DMS53 treated with DMSO at 0.1 percent for 48 hours (cell line): ENCODE measurements around the gene PLLP.
"Not testable (repeated sequence)": the region's sequence is repeated elsewhere in the genome, so short reads cannot be mapped to it uniquely, and the experiment has no call there.

Source experiments
- DNase-seq: peaks from one replicate; lab custom pipeline; 2025; ENCODE audit not compliant: unreplicated experiment; lab: John Stamatoyannopoulos, UW

The PLLP gene

DNA sequence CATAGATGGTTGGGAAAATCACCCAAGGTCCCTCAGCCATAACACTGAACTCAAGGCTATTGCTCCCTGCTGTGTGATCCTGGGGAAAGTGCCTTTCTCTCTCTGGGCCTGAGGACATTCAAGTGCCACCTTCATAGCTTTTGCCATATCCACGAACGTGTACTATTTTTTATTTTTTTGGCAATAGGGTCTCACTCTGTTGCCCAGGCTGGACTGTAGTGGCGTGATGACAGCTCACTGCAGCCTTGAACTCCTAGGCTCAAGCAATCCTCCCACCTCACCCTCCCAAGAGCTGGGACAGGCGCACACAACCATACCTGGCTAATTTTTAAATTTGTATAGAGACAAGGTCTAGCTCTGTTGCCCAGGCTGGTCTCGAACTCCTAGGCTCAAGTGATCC is 10.6 kb downstream of the PLLP start:
- DNase-seq, result no peak

DNA sequence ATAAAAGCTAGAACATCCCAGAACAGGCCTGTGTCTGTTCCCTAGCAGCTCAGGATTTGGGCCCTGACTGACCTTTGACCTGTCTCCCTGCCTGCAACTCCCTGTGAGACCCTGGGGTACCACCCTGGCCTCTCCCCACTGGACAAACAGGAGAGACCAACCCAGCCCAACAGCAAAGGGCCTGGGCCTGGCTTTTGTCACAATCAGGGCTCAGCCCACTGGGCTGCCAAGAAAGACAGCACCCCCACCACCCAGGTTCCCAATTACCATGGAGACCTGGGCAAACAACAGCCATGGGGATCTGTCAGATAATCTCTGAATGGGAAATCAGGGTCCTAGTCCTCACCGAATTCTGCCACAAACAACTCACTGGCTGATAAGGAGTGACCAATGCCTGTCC is 11.1 kb downstream of the PLLP start:
- no peak for DNase-seq

DNA sequence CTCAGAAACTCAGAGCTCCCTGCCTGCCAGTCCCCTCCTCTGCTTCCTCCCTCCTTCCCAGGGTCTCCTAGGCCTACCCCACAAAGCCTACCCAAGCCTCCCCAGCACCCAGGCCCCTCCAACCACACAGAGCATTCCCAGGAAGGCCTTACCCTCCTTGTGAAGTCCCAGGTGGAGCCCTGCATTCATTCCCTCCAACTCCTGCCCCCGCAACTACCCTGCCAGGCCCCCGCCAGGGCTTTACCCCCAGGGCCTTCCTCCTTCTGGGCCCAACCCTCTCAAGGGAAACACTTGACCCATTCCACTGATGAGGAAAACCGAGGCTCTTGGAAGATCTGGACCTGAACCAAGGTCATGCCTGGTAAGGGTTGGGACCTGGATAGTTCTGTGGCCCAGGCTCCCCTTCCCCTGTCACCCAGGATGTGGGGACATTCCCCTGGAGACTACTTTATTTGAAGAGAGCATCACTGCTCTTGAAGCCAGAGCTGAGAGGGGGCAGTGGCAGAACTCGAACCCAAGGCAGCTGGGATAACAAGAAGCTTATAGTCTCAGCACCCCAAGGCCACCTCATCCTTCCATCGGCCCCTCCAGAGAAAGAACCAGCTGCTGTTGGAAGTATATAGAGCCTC is 12.5 kb downstream of the PLLP start:
- no peak for DNase-seq

DNA sequence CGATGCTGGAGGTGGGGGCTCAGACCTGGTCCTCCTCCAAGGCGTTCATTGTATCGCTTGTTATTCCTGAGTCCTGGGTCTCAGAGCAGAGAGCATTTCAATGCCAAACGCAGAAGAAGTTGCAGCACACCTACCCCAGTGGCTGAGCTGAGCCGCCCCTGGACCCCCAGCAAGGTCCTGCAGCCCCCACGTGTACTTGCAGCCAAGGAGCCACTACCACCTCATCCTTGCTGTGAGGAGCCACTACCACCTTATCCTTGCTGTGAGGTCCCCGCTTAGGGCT is 13.5 kb downstream of the PLLP start:
- no peak for DNase-seq

DNA sequence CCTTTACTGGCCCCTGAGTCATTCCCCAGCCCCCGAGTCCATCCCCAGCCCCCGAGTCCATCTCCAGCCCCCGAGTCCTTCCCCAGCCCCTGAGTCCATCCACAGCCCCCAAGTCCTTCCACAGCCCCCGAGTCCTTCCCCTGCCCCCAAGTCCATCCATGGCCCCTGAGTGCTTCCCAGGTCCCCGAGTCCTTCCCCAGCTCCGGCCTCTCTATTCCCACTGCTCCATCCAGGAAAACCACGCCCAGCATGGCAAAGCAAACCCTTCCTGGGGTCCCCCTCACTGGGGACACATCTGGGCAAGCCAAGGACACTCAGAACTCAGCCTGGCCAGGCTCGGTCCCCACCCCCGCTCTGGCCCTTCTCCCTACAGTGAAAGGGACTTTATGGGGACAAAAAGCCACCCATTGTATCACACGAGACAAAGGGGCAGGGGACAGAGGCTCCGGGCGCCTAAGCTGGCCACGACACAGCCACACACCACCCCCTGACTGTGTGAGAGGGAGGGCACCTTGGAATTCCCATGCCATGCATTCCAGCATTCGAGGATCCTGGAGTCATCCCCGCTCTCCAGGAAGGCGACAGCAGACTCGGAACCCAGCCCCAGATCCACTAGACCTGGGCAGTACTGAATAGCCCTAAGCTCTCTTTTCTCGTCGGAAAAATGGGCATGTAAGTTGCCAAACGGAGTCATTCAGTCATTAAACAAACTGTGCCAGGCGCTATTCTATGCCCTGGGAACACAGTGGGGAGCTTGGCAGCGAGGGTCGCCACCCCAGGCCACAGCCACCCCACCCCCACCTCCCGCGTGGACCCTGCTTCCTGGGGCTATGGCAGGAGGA is 14.0 kb downstream of the PLLP start:
- DNase-seq, result no peak

DNA sequence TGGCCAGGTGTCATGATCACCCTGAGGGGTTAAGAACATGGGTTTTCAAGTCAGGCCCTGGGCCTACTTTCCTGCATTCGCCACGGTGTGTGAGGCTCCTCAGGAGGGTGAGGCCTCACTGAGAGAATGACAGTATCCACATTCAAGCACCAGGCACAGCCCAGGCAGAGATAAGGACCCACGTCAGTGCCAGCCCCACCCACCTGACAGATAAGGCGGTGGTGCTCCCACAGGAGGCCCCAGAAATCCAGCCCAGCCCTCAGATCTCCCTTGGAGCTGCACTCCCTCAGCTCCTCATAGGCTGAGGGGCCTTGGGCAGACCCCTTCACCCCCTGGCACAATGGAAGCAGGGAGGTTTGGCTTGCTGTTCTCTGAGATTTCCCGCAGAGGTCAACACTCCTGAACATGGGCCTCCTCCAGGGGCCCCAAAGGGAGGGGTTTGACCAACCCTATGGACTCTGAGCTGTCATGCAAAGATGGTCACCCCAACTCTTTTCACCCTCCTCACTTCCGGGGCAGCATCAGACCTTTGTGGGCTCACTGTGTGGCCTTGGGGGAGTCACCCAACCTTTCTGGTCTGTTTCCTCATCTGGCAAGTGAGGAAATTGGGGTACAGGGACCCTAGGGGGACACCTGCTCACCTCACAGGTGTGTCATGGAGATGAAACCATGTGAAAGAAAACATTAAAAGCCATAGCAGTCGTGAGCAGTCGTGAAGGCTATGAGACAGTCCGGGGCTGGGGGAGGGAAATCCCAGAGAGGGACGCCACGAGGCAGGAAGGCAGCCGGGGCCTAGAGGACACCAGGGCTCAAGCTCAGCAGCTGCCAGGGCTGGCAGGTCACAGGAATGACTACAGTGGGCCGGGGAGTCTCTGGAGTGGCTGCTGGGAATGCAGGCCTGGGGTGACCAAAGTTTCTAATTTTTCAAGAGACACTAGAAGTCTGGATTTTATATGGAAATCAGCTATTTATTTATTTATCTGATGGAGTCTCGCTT is 15.4 kb downstream of the PLLP start:
- no peak for DNase-seq

DNA sequence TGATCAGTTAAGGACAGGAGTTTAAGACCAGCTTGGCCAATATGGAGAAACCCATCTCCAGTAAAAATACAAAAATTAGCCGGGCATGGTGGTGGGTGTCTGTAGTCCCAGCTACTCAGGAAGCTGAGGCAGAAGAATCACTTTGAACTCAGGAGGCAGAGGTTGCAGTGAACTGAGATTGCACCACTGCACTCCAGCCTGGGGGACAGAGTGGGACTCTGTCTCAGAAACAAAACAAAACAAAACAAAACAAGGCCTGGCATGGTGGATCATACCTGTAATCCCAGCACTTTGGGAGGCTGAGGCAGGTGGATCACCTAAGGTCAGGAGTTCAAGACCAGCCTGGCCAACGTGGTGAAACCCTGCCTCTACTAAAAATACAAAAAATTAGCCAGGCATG is 17.1 kb downstream of the PLLP start:
- DNase-seq, result not testable (repeated sequence)

DNA sequence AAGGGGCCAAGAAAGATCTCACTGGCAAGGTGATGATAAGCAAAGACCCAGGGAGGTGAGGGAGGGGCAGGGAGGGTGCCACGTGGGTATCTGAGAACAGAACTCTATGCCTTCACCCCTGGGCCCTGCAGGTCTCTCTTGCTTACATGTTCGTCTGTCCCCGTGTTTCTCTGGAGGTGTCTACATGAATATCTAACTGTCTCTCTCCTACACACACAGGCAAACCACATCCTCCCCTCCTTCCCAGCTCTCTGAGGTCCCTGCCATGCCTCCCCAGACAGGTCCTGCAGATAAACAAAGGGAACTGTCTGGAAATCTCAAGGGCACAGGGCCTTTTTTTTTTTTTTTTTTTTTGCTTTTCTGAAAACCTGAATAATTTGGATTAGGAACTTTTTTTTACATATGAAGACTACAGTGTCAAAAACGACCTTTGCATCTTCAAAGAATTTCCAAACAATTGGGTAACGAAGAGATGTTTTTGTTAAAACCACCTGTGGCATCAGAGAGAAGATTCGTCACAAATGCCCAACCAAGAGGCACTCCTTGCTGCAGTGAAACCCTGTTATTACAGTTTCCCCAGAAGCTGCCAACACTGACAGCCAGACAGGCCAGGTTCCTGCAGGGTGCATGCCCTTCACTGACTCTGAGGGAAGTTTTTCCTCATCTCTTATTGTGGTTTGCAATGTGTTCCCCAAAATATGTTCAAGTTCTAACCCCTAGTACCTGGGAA is 17.8 kb downstream of the PLLP start:
- no peak for DNase-seq

DNA sequence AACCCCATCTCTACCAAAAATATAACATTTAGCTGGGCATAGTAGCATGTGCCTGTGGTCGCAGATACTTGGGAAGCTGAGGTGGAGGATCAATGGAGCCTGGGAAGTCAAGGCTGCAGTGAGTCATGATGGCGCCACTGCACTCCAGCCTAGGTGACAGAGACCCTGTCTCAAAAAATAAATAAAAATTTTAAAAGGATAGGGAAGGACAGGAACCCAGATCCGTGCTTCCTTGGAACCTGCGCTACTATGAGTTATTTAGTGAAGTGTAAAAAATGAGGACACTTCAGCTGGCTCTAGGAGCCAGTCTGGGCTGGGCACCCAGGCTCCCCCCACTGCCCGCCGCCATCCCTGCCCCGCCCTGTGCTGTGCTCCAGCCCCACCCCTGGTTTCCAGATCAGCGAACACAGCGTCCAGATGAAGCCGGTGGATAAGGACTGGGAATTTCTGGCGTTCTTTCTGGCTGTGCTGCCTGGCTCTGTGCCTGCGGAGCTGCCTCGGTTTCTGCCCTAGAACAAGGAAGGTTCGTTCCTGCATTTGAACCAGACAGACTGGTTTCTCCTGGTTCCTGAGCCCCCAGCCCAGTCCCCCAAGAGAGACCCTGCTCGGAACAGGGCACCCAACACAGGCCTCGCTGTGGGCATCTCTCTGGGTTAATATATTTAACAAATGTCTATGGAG is 18.5 kb downstream of the PLLP start:
- DNase-seq, result no peak

DNA sequence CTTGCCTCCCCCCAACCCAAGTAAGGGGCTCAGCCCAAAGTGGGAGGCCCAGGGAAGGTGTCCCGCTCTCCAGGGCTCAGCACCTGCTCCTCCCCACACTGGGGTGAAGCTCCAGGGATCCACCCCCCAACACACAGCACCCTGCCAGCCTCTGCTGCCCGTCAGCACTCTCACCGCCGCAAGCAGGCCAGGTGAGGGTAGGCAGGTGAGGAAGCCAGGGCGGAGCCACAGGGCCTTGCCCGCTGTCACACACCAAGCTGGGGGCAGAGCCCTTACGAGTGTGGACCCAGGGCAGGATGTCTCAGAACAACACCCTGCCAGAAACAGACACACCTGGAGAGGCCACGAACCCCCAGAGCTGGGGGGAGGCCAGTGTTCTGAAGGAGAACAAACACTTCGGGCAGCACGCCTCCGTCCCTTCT is 19.5 kb downstream of the PLLP start:
- no peak for DNase-seq

DNA sequence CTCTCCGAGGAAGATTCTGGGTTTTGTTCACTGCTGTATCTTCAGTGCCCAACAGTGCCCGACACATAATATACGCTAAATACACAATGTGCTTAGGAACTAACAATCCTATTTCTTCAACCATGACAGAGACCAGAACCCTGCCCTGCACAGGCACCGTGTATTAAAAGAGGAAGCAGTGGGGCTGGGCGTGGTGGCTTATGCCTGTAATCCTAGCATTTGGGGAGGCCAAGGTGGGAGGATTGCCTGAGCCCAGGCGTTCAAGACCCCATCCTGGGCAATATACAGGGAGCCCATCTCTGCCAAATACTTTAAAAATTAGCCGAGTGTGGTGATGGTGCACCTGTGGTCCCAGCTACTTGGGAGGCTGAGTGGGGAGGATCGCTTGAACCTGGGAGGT is 20.1 kb downstream of the PLLP start:
- no peak for DNase-seq

DNA sequence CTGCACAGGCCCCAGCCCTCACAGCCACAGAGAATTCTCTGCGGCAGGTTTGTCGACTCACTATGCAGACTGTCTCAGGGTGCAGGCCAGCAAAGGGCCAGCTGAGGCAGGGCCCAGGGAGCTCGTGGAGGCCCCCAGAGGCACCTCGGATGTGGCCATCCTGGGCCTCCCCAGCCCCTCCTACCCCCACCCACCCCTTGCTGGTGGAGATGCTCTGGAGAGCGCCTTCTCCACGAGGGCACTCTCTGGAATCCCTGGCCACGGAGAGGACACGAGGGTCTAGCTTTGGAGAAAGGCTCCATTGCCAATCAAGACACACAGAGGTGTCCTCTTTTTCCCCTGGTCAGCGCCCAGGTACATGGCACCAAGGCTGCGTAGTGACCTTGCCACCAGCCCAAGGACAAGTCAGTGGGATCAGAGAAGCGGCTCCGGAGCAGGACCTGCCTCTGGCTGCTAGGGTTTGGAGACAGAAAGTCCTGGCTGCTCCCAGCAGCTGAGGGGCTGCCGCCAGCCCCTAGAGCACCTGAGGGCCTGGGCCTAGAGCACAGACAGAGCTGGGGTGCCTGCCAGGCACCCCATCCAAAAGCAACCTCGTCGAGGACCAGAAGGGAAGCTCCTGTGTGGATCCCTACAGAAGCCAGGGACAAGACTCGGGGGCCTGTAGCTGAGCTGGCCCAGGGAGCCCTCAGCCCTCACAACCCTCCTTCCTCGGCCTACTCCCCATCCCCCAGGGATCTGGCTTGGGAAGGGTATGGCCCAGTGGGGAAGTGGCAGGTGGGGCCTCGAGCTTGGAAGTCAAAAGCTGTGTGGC is 20.7 kb downstream of the PLLP start:
- no peak for DNase-seq

DNA sequence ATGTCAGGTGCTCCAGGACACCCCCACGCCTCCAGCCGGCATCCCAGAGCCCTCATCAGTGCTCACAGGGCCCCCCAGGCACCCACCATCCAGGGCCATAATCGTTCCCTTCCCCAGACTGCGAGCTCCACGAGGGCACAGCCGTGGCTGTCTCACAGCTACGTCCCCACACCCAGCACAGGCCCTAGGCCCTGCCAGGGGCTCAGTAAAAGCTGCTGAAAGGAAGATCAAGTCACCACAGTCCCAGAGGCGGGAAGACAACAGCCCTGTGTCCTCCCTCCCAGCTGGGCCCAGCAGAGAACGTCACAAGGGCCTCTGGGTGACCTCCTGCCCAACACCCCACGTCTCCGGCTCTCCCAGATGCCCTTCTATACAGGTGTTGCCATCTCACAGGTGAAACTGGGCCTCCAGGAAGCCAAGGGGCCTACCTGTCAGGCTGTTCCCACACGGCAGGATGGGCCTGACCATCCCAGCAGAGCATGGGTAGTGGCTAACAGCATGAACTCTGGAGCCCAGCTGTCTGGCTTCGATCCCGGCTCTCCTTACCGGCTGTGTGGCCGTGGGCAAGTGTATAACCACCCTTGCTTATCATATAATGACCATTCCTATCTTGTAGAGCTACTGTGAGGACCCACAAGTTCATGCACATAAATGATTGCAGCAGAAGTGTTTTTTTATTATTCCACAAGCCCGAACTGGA is 21.5 kb downstream of the PLLP start:
- DNase-seq, result no peak

DNA sequence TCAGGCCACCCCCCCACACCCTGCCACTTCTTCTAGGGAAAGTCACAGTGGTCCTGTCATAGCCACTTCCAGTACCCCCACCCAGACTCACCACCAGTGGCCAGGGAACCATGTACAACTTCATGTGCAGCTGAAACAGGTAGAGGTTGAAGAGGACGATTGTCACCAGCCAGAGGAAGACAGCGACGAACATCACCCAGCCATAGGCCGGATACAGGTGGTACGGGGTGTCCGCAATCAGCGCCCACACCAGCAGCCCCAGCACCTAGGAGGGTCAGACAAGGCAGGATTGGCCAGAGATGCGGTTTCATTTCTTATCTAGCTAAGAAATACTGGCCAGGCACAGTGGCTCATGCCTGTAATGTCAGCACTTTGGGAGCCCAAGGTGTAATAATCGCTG is 22.7 kb downstream of the PLLP start:
- DNase-seq, result no peak

DNA sequence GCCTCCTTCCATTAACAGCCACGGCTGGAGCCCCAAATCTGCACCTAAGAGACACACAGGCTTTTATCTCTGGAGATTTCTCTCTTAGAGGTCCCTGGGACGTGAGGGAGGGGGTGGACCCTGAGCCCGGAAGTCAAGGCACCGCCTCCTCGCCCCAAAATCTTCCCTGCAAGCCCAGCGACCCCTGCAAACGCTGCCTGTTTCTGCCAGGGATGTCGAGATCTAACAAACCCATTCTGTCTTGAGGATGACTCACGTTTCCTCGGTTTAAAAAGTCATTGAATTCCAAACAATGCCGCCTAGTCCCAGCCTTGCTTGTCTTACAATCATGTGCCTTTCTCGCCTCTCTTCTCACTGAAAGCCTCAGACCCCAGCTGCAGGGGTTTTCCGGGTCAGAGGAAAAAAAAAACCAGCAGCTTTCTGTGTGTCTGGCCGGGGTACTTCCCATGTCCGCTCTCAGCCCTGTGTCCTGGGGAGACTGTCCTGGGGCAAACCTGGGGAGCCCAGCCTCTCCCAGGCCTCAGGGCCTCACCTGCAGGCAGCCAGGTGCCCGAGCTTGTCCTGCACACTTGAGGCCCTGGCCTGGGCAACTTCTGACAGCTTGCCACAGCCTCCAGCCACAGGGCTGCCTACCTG is 24.1 kb downstream of the PLLP start:
- no peak for DNase-seq

DNA sequence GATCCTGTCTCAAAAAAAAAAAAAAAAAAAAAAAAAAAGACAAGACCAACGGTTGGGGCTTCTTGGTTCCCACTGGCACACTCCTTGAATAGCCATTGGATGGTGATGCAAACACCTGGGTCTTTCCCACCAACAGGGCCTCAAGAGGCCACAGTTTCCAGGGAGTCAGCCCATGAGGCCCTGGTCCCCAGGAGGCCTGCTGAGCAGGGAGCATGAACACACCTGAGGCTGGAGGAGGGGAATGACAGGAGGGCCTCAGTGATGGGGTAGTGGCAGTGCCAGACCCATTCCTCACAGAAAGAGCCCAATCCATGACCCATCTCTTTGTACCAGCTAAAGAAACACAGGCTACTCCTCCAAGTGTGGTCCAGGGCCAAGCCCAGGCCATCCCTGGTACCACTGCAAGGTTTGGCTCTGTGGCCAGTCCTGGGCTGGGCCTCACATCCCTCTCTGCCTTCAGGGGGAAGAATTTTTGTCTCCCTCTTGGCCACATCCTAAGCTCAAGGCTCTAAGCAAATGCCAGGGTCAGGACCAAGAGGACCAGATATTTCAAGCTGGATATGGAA is 25.5 kb downstream of the PLLP start:
- no peak for DNase-seq

DNA sequence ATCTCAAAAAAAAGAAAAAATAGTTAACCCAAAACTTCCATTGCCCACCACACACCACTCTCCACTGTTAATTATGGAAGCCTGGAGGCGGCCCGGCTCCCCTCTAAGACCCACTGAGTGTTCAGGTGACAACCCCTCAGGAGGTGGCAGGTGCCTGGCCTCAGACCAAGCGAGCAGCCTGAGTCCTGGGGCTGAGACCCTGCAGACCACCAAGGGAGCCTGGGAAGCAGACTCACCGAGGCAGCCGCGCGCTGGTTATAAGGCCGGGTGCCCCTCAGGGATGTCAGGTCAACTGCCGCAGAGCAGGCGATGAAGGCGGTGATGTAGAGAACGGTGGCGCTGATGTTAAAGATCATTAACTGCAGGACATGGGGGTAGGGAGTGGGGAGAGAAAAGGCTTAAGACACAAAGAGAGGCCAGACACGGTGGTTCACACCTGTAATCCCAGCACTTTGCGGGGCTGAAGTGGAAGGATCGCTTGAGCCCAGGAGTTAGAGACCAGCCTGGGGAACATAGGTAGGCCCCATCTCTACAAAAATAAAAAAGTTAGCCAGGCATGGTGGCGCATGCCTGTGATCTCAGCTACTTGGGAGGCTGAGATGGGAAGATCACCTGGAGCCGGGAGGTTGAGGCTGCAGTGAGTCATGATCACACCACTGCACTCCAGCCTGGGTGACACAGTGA is 26.1 kb downstream of the PLLP start:
- DNase-seq, result no peak
